HG03066 (cell line): ENCODE data around the gene SEZ6L.

Experiments used
- ATAC-seq: cut with Tn5 transposase; IDR thresholded peaks from one replicate; pipeline ENCODE4 v1.9.1; 2021; ENCODE audit warnings: low read depth; ENCODE audit not compliant: unreplicated experiment

Gene SEZ6L

DNA sequence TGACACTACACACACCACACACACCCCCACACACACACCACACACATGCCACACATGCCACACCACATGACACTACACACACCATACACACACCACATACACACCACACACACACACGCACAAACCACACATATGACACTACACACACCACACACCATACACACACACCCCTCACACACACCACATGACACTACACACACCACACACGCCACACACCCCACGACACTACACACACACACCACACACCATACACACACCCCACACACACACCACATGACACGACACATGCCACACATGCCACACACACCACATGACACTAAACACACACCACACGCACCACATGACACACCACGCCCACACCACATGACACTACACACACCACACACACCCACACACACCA lies 158.0 kb downstream of the SEZ6L start:
- no peak for ATAC-seq

DNA sequence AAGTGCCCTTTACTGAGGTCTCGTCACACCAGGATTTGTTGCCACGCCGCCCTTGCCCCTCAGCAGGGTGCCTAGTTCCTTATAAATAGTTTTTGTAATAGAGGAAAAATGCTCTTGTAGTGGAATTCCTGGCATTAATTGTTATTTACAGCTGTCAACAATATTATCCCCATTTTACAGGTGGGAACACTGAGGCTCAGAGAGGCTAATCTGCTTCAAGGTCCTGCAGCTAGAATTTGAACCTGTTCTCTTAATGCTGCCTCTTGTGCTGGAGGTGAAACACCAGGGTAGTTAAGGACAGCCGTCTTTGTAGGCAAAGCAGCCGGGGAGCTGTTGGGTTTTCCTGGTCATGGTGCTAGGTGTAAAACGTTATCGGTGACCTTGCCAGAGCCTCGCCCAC lies 159.0 kb downstream of the SEZ6L start:
- no peak for ATAC-seq

DNA sequence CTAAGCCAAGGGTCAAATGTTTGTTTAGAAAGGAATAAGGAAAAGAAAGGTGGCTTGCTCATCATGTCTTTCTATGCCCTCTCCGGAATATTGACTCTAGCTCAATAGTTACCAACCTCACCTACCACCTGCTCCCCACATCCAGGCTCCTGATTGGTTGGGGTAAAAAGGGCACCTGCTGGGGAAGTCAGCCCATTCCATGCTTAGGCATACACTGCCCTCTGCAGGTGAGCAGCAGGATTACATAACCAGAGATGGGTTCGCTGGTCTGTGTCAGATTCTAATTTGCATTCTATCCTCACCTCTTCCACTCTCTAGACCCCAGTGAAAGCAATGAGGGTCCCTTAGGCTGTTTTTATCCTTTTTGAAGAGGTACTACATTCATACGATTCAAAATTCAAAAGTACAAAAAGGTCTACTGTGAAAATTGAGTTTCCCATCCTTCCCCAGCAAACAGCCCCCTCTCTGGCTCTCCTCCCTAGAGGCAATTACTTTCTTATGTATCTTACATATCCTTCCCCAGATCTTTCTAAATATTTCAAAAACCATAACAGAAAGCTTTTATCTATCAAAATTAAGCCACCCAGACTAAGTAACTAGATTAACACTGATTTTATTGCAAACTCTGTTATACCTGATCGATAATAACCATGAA lies 161.8 kb downstream of the SEZ6L start:
- no peak for ATAC-seq

DNA sequence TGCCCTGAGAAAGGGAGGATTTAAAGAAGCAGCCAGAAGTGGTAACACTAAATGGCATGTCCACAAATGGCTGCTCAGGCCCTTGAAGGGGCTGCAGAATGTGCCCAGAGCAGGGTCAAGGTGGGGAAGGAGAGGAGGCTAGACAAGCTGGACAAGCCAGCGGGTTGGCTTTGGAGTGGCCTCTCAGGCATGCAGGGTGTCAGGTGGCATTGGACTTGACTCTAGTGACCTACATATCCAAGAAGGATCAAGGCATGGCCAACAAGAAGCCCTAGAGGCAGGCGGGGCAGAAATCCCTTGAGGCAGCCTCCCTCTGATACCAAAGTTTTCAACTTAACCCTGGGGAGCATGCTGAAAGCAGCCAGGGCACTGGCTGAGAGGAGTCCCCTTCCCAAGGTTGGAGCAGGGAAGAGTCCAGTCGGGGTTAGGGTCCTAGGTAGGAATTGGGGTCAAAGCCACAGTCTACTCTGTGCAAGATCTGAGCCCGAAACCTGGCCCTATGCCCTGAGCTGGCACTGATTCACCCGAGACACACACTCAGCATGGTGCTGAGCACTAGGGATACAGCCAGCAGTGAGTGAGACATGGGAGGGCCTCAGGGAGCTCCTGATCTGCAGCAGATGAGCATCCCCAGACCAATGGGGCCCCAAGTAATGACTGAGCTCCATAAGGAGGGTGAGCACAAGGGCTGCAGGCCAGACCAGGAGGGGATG lies 164.0 kb downstream of the SEZ6L start:
- no peak for ATAC-seq

DNA sequence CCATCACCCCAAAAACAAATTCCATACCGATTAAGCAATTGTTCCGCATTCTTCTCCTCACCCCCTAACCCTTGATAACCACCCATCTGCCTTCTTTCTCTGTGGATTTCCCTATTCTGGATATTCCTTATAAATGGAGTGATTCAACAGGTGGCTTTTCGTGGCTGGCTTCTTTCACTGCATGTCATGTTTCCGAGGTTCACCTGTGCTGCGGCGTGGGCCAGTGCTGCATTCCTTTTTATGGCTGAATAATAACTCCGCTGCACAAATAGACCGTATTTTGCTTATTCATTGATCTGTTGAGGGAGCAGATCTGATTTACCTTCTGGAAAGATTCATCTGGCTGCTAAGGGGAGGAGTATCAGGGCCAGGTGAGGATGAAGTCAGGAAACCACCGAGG lies 165.0 kb downstream of the SEZ6L start:
- ATAC-seq, result no peak

DNA sequence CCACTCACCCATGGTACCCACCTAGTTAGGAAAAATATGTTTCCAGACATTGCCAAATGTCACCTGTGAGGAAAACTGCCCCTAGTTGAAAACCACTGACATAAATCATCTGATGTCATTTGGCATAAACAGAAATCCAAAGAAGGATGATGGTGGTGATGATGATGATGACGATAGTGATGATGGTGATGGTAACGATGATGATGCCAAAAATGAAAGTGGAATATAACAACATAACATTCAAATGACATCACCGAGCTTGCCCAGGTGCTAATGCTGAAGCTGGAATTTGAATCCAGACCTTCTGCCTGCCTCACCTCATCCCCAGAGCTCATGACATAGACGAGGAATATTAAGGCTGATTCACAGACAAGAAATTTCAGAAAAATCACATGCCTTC lies 167.5 kb downstream of the SEZ6L start:
- no peak for ATAC-seq

DNA sequence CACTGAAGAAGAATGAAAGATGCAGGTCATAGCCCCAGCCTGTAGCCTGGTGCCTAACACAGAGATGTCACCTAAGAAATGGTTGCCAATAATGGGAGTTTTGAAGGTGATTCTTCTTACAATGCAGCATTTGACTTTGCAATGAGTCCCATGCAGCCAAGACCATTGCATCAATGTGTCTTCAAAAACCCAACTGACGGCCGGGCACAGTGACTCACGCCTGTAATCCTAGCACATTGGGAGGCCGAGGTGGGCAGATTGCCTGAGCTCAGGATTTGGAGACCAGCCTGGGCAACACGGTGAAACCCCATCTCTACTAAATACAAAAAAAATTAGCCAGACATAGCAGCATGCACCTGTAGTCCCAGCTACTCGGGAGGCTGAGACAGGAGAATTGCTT lies 170.5 kb downstream of the SEZ6L start:
- no peak for ATAC-seq

DNA sequence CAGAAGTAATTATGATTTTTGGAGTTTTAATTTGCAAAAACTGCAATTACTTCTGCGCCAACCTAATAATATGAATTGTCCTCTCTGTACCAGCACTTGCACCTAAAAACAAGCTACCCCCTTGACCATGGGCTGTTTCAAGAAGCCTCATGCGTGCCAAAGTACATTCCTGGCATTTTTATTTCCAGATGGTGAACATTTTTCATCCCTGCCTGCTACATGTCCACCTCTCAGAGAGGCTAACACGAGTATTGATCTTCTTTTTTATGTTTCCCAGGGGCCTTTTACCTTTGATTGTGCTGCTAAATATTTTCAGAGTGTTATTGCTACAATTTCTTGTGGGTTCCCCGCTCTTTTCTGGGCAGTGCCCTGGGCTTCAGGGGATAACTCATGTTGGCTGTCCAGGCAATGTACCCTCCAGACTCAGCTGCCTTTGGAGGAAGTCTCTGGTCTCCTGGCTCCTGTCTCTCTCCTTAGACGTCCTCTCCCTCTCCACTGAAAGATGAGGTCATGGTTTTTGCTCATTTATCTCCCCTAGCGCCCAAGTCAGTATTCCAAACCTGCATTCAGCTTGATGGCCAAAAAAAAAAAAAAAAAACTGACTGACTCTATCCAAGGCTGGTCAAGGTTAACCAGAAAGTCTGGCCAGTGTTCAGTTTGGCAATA lies 173.6 kb downstream of the SEZ6L start:
- ATAC-seq, result no peak

DNA sequence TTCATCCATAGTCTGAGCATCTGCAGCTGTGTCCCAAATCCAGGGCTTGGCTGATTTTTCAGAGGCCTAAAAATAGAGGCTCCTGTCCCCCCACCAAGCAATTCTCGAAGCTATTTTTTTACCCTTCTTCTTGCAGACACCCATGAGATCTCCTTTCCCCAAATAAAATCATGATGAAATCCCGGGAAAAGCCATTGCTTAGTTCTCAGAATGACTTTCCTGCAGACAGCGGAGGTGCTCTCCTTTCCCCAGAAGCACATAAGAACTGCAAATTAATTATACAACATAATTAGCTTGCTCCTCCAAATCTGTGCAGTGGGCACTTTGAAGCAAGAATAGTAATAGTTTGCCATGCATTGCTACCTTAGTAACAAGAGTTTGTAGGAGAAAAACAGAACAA lies 176.2 kb downstream of the SEZ6L start:
- no peak for ATAC-seq

DNA sequence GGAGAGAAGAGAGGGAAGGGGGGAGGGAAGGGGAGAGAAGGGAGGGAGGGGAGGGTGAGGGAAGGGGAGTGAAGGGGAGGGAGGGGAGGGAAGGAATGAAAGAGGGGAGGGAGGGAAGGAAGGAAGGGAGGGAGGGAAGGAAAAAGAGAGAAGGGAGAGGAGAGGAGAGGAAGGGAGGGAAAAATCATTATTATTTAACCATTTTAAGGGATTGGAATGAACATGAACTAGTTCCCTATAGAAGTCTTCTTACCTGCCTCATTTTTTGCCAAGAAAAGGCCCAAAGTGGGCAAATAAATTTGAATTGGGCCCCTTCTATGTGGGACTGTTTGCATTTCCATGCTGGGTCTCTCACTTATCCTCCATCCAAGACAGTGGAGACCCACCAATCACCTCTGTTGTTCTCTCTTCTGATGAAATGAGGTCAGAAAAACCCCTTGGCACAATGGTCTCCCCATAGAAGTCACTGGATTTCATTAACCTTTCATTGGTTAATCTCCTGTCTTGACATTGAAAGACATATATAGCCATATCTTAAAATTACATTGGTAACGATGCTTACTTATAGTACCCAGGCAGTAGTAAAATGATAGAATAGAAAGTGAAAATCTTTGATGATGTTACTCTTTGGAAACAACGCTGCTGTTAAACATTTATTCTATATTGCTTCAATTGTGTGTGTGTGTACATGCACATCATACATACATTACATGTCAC lies 179.7 kb downstream of the SEZ6L start:
- ATAC-seq, result no peak

DNA sequence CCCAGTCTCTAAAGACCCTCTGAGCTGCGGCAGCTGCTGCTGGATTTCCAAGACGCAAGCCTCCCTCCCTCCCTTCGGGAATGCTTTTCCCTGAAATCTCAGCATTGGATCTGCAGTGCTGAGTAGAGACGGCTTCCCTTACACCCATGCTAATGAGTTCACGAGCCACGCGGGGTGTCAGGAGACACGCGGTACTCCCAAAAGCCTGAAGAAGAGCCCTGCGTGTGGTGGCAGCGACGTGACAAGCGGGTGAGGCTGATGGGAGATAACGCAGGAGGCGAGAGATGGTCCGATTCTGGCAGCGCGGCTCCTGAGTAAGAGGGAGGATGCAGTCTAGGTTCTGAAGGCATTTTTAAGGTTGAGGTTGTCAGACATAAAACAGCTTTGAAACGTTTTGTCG lies 185.4 kb downstream of the SEZ6L start:
- ATAC-seq, result no peak

DNA sequence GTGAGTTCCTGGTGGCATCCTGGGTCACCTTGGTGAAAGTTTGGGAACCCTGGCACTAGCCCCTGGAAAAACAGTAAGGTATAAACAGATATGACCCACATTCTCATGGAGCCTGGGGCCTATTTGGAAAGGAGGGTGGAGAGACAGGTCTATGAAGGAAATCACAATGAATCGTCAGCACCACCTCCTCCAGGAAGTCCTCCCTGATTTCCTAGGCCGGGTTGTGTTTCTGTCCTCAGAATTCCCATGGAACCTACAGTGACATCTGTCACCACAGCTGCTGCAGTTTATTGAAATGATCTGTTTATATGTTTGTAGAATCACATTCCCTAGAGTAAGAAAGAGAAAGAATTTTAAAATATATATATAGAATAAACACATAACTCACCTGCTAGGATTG lies 188.0 kb downstream of the SEZ6L start:
- ATAC-seq, result no peak

DNA sequence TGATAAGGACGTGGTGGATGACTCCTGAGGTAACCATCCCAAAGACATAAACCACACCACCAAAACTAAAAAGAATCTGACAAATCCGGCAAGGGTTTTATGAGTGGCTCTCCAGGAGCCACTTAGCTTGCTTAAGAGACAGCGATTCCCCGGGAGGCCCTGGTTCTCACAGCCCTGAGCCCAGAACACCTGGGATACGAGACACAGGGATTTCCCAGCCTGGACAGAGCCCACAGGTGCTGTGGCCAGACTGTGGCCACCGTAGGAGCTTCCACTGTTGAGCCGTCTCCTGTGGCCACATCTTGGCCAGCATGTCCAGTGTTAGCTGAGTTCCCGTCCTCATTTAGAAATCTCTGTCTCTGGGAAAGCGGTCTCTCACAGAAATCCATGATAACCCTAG lies 188.6 kb downstream of the SEZ6L start:
- ATAC-seq, result no peak

DNA sequence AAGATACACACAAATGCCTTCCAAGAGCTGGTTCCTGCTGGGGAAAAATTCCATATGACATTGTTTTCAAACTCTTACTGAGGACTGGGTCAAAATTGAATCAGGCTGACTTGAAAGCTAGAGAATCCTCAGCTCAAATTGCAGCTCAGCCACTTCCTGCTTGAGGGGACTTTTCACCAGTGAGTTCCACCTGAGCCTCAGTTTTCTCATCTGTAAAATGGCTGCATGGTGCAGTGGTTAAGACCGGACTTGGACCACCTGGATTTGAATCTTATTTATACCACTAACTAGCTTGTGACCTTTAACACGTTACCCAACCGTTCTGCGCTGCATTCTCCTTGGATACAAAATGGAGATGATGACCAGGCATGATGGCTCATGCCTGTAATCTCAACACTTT lies 189.9 kb downstream of the SEZ6L start:
- ATAC-seq, result no peak

DNA sequence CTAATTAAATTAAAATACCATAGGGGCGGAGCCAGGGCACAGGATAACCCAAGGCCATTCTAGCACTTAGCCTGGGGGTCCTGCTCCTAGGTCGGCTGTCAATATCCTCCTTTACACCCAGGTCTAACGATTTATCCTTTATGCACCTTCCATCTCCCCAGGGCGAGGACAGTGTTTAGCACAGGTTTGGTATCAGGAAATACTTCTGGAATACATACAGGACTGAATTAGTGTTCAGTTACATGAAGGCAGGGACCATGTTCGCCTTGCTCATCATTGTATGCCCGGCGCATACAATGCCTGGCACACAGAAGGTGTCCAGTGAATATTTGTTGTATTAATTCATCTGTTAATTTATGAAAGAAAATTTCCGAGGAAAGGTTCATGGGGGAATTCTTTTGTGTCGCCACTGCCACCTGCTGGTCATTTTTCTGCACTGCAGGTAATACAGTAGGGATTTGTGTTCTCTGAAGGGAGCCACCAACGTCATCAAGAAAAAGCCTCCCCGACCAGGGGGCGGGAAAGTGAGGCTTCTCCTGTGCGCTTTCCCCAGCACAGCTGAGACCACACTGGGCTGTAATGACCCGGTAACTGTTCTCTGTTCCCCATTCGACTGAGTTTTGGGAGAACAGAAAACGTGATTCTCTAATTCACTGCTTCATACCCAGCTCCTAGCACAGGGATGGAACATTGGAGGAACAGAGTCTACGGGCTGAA lies 191.1 kb downstream of the SEZ6L start:
- ATAC-seq, result no peak

DNA sequence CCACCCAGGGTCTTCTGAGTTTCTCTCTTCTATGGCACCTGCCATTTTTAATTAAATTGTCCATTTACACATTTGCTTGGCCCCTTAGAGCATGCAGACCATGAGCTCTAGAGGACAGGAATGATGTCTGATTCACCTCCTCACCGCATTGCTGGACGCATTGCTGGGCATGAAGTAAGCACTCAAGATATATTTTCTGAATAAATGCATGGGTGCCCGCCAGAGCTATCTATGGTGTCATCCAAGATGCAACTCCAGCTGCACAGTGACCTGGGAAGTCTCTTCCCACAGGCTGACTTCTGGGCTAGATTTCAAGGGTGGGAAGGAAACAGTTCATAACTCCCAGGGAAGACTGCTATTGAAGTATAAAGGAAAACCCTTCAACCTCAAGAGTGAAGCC lies 193.2 kb downstream of the SEZ6L start:
- ATAC-seq, result no peak

DNA sequence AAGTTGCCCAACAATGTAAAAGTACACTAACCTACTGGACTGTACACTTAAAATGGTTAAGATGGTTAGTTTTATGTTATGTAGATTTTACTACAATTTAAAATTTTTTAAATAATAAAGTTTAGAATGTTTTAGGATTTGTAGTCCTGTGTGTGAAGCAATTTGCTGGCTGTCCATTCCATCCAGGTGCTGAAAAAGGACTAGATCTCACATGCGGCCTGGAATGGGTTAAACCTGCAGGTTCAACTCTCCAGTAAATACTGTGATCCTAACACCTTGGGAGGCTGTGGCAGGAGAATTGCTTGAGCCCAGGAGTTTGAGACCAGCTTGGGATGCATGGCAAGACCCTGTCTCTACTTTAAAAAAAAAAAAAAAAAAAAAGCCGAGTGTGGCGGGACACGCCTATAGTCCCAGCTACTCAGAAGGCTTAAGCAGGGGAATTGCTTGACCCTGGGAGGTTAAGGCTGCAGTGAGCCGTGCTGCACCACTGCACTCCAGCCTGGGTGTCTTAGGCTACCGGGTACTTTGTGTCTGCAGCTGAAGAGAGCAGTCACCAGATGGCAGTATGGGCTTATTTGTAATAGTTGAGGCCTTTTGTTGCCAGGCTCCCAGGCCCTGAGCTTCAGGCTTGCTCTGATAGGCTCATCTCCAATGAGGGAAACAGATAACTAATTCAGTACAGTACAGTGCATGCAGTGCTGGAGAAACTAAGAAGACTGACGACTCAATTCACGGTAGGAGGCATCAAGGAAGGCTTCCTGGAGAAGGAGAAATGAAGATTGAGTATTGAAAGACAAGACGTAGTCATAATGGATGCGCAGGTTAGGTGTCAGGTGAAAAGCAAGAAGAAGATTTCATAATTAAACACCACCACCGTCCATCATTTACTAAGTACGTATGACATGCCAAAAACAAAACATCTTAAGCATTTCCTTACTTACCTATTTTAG lies 195.1 kb downstream of the SEZ6L start:
- no peak for ATAC-seq

DNA sequence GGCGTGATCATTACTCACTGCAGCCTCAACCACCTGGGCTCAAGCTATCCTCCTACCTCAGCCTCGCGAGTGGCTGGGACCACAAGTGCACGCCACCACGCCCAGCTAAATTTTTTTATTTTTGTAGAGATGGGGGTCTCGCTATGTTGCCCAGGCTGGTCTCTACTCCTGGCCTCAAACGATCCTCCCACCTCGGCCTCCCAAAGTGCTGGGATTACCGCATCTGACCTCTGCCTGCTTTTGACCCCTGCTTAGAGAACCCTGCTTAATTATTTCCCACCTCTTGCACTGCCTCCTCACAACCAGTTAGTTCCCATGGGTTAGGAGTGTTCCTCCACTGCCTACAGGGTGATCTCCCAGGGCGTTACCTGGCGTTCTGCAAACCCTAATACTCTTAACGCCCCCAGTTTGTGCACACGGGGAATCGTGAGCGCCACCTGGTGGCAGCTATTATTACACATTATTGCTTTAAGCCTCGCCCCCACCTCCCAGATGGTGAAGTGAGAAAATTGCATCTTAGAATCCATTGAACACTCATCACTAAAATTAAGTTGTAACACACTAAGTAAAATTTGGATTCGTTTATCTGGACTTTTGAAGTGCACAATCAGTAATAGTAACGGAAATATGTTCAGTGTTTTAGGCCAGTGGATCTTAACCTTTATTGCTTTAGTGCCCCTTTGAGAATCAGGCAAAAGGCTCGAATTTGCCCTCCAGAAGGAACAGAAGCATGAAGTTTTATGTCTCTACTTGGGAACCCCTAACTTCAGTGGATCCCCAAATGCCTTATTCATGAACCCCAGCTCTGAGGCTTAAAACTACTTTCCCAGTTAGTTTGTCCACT lies 198.4 kb downstream of the SEZ6L start:
- no peak for ATAC-seq

DNA sequence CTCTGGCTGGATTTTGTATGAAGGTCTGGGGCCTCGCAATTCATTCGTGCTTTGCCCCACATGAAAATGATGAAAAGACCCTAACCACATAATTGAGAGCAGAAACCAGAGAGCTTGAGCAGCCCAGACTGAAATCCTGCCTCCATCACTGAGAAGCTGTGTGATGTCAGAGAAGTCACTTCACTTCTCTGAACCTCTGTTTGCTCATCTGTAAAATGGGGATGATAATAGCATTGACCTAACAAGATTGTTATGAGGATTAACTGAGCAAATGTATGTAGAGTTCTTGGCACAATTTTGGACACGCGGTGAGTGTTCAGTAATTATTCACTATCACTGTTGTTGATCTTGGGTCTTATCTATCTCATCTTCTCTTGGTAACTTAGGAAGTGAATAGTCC lies 203.6 kb downstream of the SEZ6L start:
- ATAC-seq, result no peak
